Mesenchymal stem cell (in vitro differentiated cells and primary cell): ENCODE measurements around the gene APOBEC3A.

Experiments
- DNase-seq: peaks from one replicate; pipeline ENCODE4 v3.0.0-alpha.2; 2013
- H2AFZ ChIP-seq: one replicate; pipeline ENCODE4 v1.6.1; 2013; ENCODE audit warnings: low read depth, mild to moderate bottlenecking, control low read depth, inconsistent platforms, low read length, moderate library complexity
- H2AK5ac ChIP-seq: 2 replicates; pipeline ENCODE4 v1.6.1; 2013; ENCODE audit warnings: low read length, moderate library complexity, mild to moderate bottlenecking, inconsistent platforms; ENCODE audit not compliant: severe bottlenecking
- H2BK120ac ChIP-seq: one replicate; pipeline ENCODE4 v1.6.1; 2013; ENCODE audit warnings: low read depth, mild to moderate bottlenecking, inconsistent platforms, low read length, moderate library complexity
- H2BK12ac ChIP-seq, 2 experiments: one replicate each; pipeline ENCODE4 v1.6.1; 2013; ENCODE audit warnings: inconsistent platforms in 2 of 2, low read length in 2 of 2, mild to moderate bottlenecking in 2 of 2, moderate library complexity in 2 of 2, control low read depth in 1 of 2
- H2BK15ac ChIP-seq: one replicate; pipeline ENCODE4 v1.6.1; 2013; ENCODE audit warnings: mild to moderate bottlenecking, low read depth, inconsistent platforms; ENCODE audit not compliant: poor library complexity, severe bottlenecking
- H2BK5ac ChIP-seq: 2 replicates; pipeline ENCODE4 v1.6.1; 2013; ENCODE audit warnings: low read depth, mild to moderate bottlenecking, low read length, control low read depth, inconsistent platforms; ENCODE audit not compliant: poor library complexity, severe bottlenecking
- H3K14ac ChIP-seq, 2 experiments: one replicate each; pipeline ENCODE4 v1.6.1; 2013; ENCODE audit warnings: inconsistent platforms in 2 of 2, low read length in 2 of 2, control low read depth in 1 of 2, mild to moderate bottlenecking in 1 of 2, moderate library complexity in 1 of 2
- H3K18ac ChIP-seq, 2 experiments: one replicate each; pipeline ENCODE4 v1.6.1; 2013; ENCODE audit warnings: inconsistent platforms in 2 of 2, low read length in 2 of 2, control low read depth in 1 of 2, low read depth in 1 of 2, mild to moderate bottlenecking in 1 of 2
- H3K23ac ChIP-seq, 2 experiments: one replicate each; pipeline ENCODE4 v1.6.1; 2013; ENCODE audit warnings: inconsistent platforms in 2 of 2, low read length in 2 of 2, mild to moderate bottlenecking in 2 of 2, moderate library complexity in 2 of 2, control low read depth in 1 of 2
- H3K27ac ChIP-seq: 2 replicates; pipeline ENCODE4 v1.5.1; 2013; ENCODE audit warnings: mild to moderate bottlenecking, moderate library complexity, low read length, control low read depth, inconsistent platforms; ENCODE audit not compliant: poor library complexity, severe bottlenecking
- H3K27me3 ChIP-seq, 2 experiments: 2 replicates each; pipeline versions ENCODE4 v1.6.1 to v1.7.0; 2013; ENCODE audit warnings: low read length in 2 of 2, mild to moderate bottlenecking in 2 of 2, moderate library complexity in 2 of 2, control low read depth in 1 of 2, inconsistent platforms in 1 of 2; ENCODE audit not compliant: control insufficient read depth in 1 of 2, insufficient read depth in 1 of 2
- H3K36me3 ChIP-seq, 2 experiments: 2 replicates each; pipeline versions ENCODE4 v1.6.1 to v1.7.0; 2013; ENCODE audit warnings: low read length in 2 of 2, control low read depth in 1 of 2, inconsistent platforms in 1 of 2, low read depth in 1 of 2, mild to moderate bottlenecking in 1 of 2; ENCODE audit not compliant: insufficient read depth in 2 of 2, control insufficient read depth in 1 of 2
- H3K4ac ChIP-seq, 2 experiments: one replicate each; pipeline ENCODE4 v1.6.1; 2013; ENCODE audit warnings: inconsistent platforms in 2 of 2, low read length in 2 of 2, mild to moderate bottlenecking in 2 of 2, moderate library complexity in 2 of 2, control low read depth in 1 of 2, low read depth in 1 of 2
- H3K4me1 ChIP-seq: 2 replicates; pipeline ENCODE4 v1.6.1; 2013; ENCODE audit warnings: low read depth, low read length, control low read depth; ENCODE audit not compliant: control insufficient read depth, insufficient read depth
- H3K4me2 ChIP-seq: 2 replicates; pipeline ENCODE4 v1.6.1; 2013; ENCODE audit warnings: low read length, mild to moderate bottlenecking, inconsistent platforms; ENCODE audit not compliant: poor library complexity, severe bottlenecking
- H3K4me3 ChIP-seq, 2 experiments: 2 replicates each; pipeline versions ENCODE4 v1.5.1 to v1.7.0; 2013; ENCODE audit warnings: low read length in 2 of 2, mild to moderate bottlenecking in 2 of 2, control low read depth in 1 of 2, low read depth in 1 of 2; ENCODE audit not compliant: insufficient read depth in 1 of 2
- H3K79me1 ChIP-seq: replicated peaks from 2 replicates; pipeline ENCODE4 v1.6.1; 2013; ENCODE audit warnings: mild to moderate bottlenecking, control low read depth, low read length, inconsistent platforms; ENCODE audit not compliant: poor library complexity, severe bottlenecking
- H3K9ac ChIP-seq: 2 replicates; pipeline ENCODE4 v1.7.0; 2013; ENCODE audit warnings: mild to moderate bottlenecking, low read length, moderate library complexity
- H3K9me3 ChIP-seq: 2 replicates; pipeline ENCODE4 v1.7.0; 2013; ENCODE audit warnings: mild to moderate bottlenecking, low read length; ENCODE audit not compliant: control insufficient read depth
- H4K8ac ChIP-seq: one replicate; pipeline ENCODE4 v1.6.1; 2013; ENCODE audit warnings: inconsistent platforms, mild to moderate bottlenecking, low read length, moderate library complexity
- H4K91ac ChIP-seq: one replicate; pipeline ENCODE4 v1.6.1; 2013; ENCODE audit warnings: mild to moderate bottlenecking, low read length, inconsistent platforms
- WGBS: methylation state at CpG from one replicate; pipeline ENCODE4 v1.1.7; 2013; ENCODE audit warnings: mixed read lengths; 5-methylcytosine and 5-hydroxymethylcytosine counted together

The APOBEC3A gene

GRCh38 chr22:38964306-38964705, 6.9 kb downstream of the APOBEC3A start:
- no peak overlapping the region for H2BK5ac ChIP-seq
- no peak overlapping the region for H4K8ac ChIP-seq
- H3K4me3 ChIP-seq, result no peak overlapping the region
- no peak overlapping the region for H3K18ac ChIP-seq
- no peak overlapping the region for H2AFZ ChIP-seq
- no peaks in the 10 kb centered on the region for H3K9me3 ChIP-seq
- no peak overlapping the region for H3K23ac ChIP-seq
- no peak overlapping the region for H3K27ac ChIP-seq
- no peak for DNase-seq
- WGBS, result 88% methylated on average over 7 of the region's 7 CpGs
- no peak overlapping the region for H3K4me2 ChIP-seq
- H2BK15ac ChIP-seq, result no peak overlapping the region
- no peaks in the 10 kb centered on the region for H3K36me3 ChIP-seq
- H3K79me1 ChIP-seq, result no peaks in the 10 kb centered on the region
- H2AK5ac ChIP-seq, result no peak overlapping the region
- no peak overlapping the region for H4K91ac ChIP-seq
- H3K9ac ChIP-seq, result no peak overlapping the region
- H3K14ac ChIP-seq, result no peak overlapping the region
- H2BK12ac ChIP-seq, result no peak overlapping the region
- H2BK120ac ChIP-seq, result no peak overlapping the region
- peaks cover 2% of the 10 kb centered on the region for H3K4me1 ChIP-seq
- peaks cover 56 to 63% of the 10 kb centered on the region in 2 experiments for H3K27me3 ChIP-seq
- H3K4ac ChIP-seq, result no peak overlapping the region

- Histone ChIP-seq H2AFZ (no peak overlapping the region), H2BK120ac (no peak overlapping the region), H4K8ac (no peak overlapping the region), H2BK12ac (no peak overlapping the region), H3K36me3 (no peaks in the 10 kb centered on the region), H3K18ac (no peak overlapping the region), H3K9me3 (no peaks in the 10 kb centered on the region), H3K14ac (no peak overlapping the region), H3K23ac (no peak overlapping the region), H3K27me3 (peaks cover 55 to 62% of the 10 kb centered on the region in 2 experiments), H2BK5ac (no peak overlapping the region), H3K4me2 (no peak overlapping the region), H3K4me1 (peaks cover 2% of the 10 kb centered on the region), H3K9ac (no peak overlapping the region), H2BK15ac (no peak overlapping the region), H3K4me3 (no peak overlapping the region), H3K4ac (no peak overlapping the region), H3K79me1 (no peaks in the 10 kb centered on the region), H2AK5ac (no peak overlapping the region), H4K91ac (no peak overlapping the region), H3K27ac (no peak overlapping the region)
- WGBS, result 71% methylated on average over 4 of the region's 4 CpGs
- no peak for DNase-seq
These were observed 7.6 kb downstream of the APOBEC3A start for GRCh38 chr22:38964989-38965388.

- Histone ChIP-seq H3K9ac (no peak overlapping the region), H2BK15ac (no peak overlapping the region), H2AFZ (no peak overlapping the region), H3K27ac (no peak overlapping the region), H4K8ac (no peak overlapping the region), H3K4ac (no peak overlapping the region), H3K18ac (no peak overlapping the region), H3K4me3 (no peak overlapping the region), H3K79me1 (no peaks in the 10 kb centered on the region), H4K91ac (no peak overlapping the region), H3K4me1 (peaks cover 2% of the 10 kb centered on the region), H3K14ac (no peak overlapping the region), H3K23ac (no peak overlapping the region), H2BK12ac (no peak overlapping the region), H3K36me3 (no peaks in the 10 kb centered on the region), H2AK5ac (no peak overlapping the region), H3K4me2 (no peak overlapping the region), H2BK120ac (no peak overlapping the region), H3K27me3 (peaks cover 54 to 66% of the 10 kb centered on the region in 2 experiments), H2BK5ac (no peak overlapping the region), H3K9me3 (no peaks in the 10 kb centered on the region)
- no peak for DNase-seq
- WGBS, result 76% methylated on average over 14 of the region's 14 CpGs
These were observed 8.4 kb downstream of the APOBEC3A start for GRCh38 chr22:38965614-38966379.

GRCh38 chr22:38966380-38966702, 8.9 kb downstream of the APOBEC3A start:
- no peak overlapping the region for H3K4me2 ChIP-seq

More at GRCh38 chr22:38966380-38966702, 8.9 kb downstream of the APOBEC3A start:
- Histone ChIP-seq H3K79me1 (no peaks in the 10 kb centered on the region), H3K4me3 (no peak overlapping the region), H2AFZ (no peak overlapping the region), H3K23ac (no peak overlapping the region), H2AK5ac (no peak overlapping the region), H3K36me3 (no peaks in the 10 kb centered on the region), H4K91ac (peak overlapping the region; percentile 68), H3K27ac (no peak overlapping the region), H3K4me1 (peaks cover 2% of the 10 kb centered on the region), H2BK120ac (no peak overlapping the region), H3K9ac (no peak overlapping the region), H3K9me3 (no peaks in the 10 kb centered on the region), H3K4ac (no peak overlapping the region), H3K18ac (no peak overlapping the region), H4K8ac (no peak overlapping the region), H2BK15ac (no peak overlapping the region), H2BK5ac (no peak overlapping the region), H3K14ac (no peak overlapping the region), H3K27me3 (peaks cover 58 to 72% of the 10 kb centered on the region in 2 experiments), H2BK12ac (no peak overlapping the region)
- DNase-seq, result no peak
- 74% methylated on average over 4 of the region's 5 CpGs for WGBS
